HuH-7.5 (cell line): Measurements from ENCODE around the gene RAP1GAP2.
A peak's percentile ranks its signal among the peaks of the same experiment; 100 is the strongest.

Experiments
- DNase-seq: peaks from one replicate; pipeline ENCODE4 v3.0.0; 2011; ENCODE audit warnings: low spot score

RAP1GAP2 gene

GRCh38 chr17:2786176-2786881, 9.9 kb upstream of the RAP1GAP2 start:
- peak; percentile 71 for DNase-seq

DNA sequence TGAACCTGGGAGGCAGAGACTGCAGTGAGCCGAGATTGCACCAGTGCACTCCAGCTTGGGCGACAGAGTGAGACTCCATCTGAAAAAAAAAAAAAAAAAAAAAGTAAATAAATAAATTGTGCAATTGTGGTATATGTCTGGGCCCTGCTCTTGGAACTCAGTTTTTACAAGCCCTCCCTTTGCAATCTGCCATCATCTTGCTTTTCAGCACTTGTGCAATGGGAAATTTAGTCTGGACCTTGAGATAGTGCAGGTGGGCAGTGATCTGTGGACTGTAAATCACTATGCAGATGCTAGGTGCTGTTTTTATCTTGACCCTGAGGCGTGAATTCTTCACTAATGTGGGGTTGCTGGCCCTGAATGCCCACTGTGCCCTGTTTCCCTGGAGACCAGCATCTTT, 6.5 kb upstream of the RAP1GAP2 start:
- DNase-seq, result no peak

GRCh38 chr17:2792366-2793169, 3.7 kb upstream of the RAP1GAP2 start:
- no peak for DNase-seq

DNA sequence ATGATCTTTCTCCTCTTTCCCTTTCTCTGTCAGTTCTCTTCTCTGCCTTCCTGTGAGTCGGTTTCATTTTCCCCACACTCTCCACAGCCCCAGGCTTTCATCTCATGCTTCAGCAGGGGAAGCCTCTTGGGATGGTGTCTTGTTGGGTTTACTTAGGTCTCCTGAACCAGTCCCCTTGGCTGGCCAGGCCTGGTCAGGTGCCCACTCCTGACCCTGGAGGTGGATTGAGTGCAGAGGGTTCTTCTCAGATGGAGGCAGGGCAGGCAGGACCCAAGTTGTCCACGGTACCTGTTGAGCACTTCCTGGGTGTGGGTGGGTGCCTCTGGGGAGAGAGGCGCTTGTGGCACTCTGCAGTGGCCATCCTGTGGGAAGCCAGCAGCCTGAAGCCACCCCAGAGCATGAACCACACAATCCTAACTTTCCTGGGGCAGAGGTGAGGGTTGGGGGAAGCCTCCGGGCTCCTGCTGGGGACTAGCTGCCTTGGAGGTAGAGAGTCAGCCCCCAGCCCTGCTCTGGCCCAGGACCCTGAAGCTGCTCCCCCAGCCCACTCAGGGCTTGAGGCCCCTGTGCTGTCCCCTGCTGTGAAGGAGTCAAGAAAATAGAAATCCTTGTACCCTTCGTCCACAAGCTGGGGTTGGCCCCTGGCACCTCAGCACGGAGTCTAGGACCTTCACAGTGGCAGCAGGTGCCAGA, 2.0 kb upstream of the RAP1GAP2 start:
- DNase-seq, result no peak

DNA sequence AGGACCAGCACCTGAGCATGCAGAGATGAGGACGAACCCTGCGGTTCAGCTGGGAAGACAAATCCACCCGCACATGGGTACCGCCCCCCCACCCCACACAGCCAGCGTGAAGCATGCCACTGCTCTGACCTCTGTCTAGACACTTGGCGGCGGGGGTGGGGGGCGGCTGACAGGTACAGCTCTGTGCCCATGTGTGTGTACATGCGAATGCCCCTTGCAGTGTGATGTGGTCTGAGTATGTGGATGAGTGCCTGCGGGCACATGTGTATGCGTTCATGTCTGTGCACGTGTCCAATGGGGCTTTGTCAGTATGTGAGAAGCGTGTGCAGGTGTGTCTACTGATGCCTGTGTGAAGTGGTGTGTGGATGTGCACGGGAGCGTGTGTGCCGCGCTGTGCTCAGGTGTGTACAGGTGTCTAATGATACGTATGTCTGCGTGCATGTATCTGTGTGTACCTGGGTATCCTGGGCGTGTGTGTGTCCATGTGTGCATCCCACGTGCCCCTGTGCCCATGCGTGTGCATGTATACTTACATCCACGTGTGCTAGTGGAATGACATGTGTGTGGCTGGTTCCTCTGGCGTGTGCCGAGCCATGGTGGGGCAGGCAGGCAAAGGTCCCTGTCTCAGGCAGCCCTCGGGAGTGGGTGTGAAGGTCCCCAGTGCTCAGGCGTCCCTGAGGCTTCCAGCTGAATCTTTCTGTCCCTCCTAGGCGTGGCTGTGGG, 636 bp upstream of the RAP1GAP2 start:
- no peak for DNase-seq

DNA sequence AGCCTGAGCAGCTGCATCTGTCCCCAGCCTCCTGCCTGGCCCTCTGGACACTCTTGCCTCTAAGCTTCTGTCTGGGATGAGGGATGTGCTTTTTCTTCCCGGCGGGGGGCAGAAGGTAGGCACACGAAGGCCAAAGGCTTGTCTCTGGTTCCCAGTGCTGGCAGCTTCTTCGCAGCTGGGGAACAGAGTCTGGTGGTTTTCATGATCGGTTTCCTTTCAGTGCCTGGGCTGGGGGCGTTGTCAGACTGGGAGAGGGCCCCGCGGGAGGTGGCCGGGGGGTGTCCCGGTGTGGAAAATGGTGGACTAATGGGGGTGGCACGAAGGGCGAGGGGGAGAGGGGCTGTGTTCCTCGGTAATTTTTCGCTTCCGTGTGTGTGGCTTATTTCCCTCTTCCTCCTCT, 988 bp downstream of the RAP1GAP2 start:
- DNase-seq, result no peak

- DNase-seq, result no peak
These were observed 1.4 kb downstream of the RAP1GAP2 start for GRCh38 chr17:2797637-2798036.

- DNase-seq, result no peak
These were observed 1.9 kb downstream of the RAP1GAP2 start for GRCh38 chr17:2798188-2798587.

DNA sequence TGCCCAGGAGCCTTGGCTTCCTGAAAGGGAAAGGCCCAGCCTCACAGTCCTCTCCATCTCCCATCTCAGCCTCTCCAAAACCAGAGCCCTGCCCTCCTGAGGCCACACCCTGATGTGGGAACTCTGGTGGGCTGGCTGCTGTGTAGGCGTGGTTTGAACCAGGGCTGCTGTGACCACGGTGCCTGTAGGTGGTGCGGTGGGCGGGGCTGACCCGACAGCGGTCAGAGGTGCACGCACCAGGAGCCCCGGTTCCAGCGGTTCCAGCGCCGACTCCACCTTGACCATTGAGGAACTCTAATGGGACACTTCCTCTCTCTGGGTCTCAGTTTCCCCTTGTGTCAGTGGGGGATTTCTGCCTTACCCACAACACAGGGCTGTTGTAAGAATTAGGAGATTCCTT, 2.4 kb downstream of the RAP1GAP2 start:
- DNase-seq, result no peak

- DNase-seq, result no peak
These were observed 3.4 kb downstream of the RAP1GAP2 start for GRCh38 chr17:2799653-2800052.

- no peak for DNase-seq
These were observed 4.1 kb downstream of the RAP1GAP2 start for GRCh38 chr17:2800367-2800766.

DNA sequence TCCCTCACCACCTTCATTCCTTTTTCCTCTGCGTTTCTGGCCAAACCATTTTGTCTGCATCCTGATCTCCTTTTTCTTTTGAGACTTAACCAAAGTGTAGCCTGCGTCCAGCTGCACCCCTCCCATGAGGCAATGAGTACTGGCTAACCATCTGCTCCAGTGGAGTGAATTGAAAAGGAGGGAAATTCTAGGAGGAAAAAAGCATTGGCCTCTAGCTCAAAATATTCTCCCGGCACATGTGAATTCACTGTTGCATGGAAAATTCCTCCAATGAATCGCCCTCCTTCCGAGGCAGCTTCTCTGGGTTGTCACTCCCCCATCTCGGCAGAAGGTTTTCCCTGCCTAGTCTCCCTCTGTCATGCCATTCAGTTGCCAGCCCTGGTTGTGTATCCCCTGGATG, 5.6 kb downstream of the RAP1GAP2 start:
- no peak for DNase-seq

- DNase-seq, result no peak
These were observed 6.3 kb downstream of the RAP1GAP2 start for GRCh38 chr17:2802574-2802973.

- no peak for DNase-seq
These were observed 7.1 kb downstream of the RAP1GAP2 start for GRCh38 chr17:2803386-2803785.

GRCh38 chr17:2803971-2804370, 7.7 kb downstream of the RAP1GAP2 start:
- no peak for DNase-seq

GRCh38 chr17:2804912-2805311, 8.7 kb downstream of the RAP1GAP2 start:
- DNase-seq, result no peak

- no peak for DNase-seq
These were observed 9.7 kb downstream of the RAP1GAP2 start for GRCh38 chr17:2805961-2806360.

- no peak for DNase-seq
These were observed 12.4 kb downstream of the RAP1GAP2 start for GRCh38 chr17:2808367-2809335.

- DNase-seq, result no peak
These were observed 13.1 kb downstream of the RAP1GAP2 start for GRCh38 chr17:2809337-2809736.

GRCh38 chr17:2814049-2814448, 17.8 kb downstream of the RAP1GAP2 start:
- no peak for DNase-seq
